Posterior vena cava (tissue), 2 donors: Measurements from ENCODE around the gene KCNMB4. TPM values are rescaled to one million over a fixed set of nuclear protein-coding genes. Genes with fewer than 3 reads are reported as not detected.

Experiments used
- DNase-seq: peaks from one replicate; pipeline ENCODE4 v3.0.0-alpha.2; 2020; ENCODE audit warnings: low spot score
- intact Hi-C, 2 donors: fragments of 100-400 bp; cut with DNase I; formaldehyde crosslinking; loops; one replicate each; pipeline versions ENCODE4 v1.14.1 to v1.14.2; 2022 to 2023
- total RNA-seq, 2 donors: library from RNA; stranded (reverse); fragmentation: NEBNext Ultra II Directional; extraction: Animal tissue kit (Norgen Biotek cat#: 25700); gene quantifications; one replicate each; pipeline ENCODE4 v1.2.1, GENCODE V29; 2021
- donor health status: DM: yes; HTN: yes; CAD: no.
- donor health status: DM: yes; HTN: yes; CAD: no.

KCNMB4 gene
- total RNA-seq, 2 donors from 2014 or later, result 1.7 to 1.8 TPM

GRCh38 chr12:70422631-70423030 is 56.5 kb downstream of the KCNMB4 start:
- intact Hi-C loops, result no loop called here
- no peak for DNase-seq

- intact Hi-C loops, result no loop called here
Observed at GRCh38 chr12:70426620-70427019, 60.5 kb downstream of the KCNMB4 start.

GRCh38 chr12:70427611-70428010 is 61.5 kb downstream of the KCNMB4 start:
- DNase-seq, result no peak
- intact Hi-C loops, result no loop called here

More at GRCh38 chr12:70426620-70427019, 60.5 kb downstream of the KCNMB4 start:
- DNase-seq, result no peak

- no peak for DNase-seq
- intact Hi-C loops, result no loop called here
Observed at GRCh38 chr12:70430400-70430799, 64.3 kb downstream of the KCNMB4 start.

- intact Hi-C loops, result no loop called here
- DNase-seq, result no peak
Observed at GRCh38 chr12:70436836-70437235, 70.7 kb downstream of the KCNMB4 start.

- no peak for DNase-seq
Observed at GRCh38 chr12:70443062-70443673, 77.1 kb downstream of the KCNMB4 start.

GRCh38 chr12:70444903-70445302 is 78.8 kb downstream of the KCNMB4 start:
- intact Hi-C loops, result no loop called here
- DNase-seq, result no peak

More at GRCh38 chr12:70443062-70443673, 77.1 kb downstream of the KCNMB4 start:
- intact Hi-C loops, result no loop called here

- intact Hi-C loops, result no loop called here
- DNase-seq, result no peak
Observed at GRCh38 chr12:70448371-70448770, 82.3 kb downstream of the KCNMB4 start.

- no peak for DNase-seq
- intact Hi-C loops, result no loop called here
Observed at GRCh38 chr12:70449074-70449752, 83.1 kb downstream of the KCNMB4 start.

- intact Hi-C loops, result no loop called here
- no peak for DNase-seq
Observed at GRCh38 chr12:70449753-70450341, 83.8 kb downstream of the KCNMB4 start.

- no peak for DNase-seq
- intact Hi-C loops, result no loop called here
Observed at GRCh38 chr12:70451528-70451927, 85.4 kb downstream of the KCNMB4 start.

GRCh38 chr12:70456953-70457352 is 90.9 kb downstream of the KCNMB4 start:
- intact Hi-C loops, result no loop called here
- DNase-seq, result no peak

- DNase-seq, result no peak
- intact Hi-C loops, result no loop called here
Observed at GRCh38 chr12:70459786-70460185, 93.7 kb downstream of the KCNMB4 start.

- intact Hi-C loops, result no loop called here
- DNase-seq, result no peak
Observed at GRCh38 chr12:70463997-70464396, 97.9 kb downstream of the KCNMB4 start.

- intact Hi-C loops, result no loop called here
- DNase-seq, result no peak
Observed at GRCh38 chr12:70466753-70467152, 100.7 kb downstream of the KCNMB4 start.

- no peak for DNase-seq
- intact Hi-C loops, result no loop called here
Observed at GRCh38 chr12:70467476-70467875, 101.4 kb downstream of the KCNMB4 start.

- intact Hi-C loops, result no loop called here
- no peak for DNase-seq
Observed at GRCh38 chr12:70467918-70468733, 102.0 kb downstream of the KCNMB4 start.

- intact Hi-C loops, result no loop called here
- DNase-seq, result no peak
Observed at GRCh38 chr12:70468741-70469140, 102.7 kb downstream of the KCNMB4 start.

GRCh38 chr12:70469221-70469820 is 103.2 kb downstream of the KCNMB4 start:
- no peak for DNase-seq
- intact Hi-C loops, result no loop called here

- no peak for DNase-seq
Observed at GRCh38 chr12:70482764-70483163, 116.7 kb downstream of the KCNMB4 start.

More at GRCh38 chr12:70482764-70483163, 116.7 kb downstream of the KCNMB4 start:
- intact Hi-C loops, result no loop called here
